ENCODE measurements around the gene ABHD2. TPM values are rescaled to one million over a fixed set of nuclear protein-coding genes. Genes with fewer than 3 reads are reported as not detected.
"Not testable (repeated sequence)": the region's sequence is repeated elsewhere in the genome, so short reads cannot be mapped to it uniquely, and the experiment has no call there.

The ABHD2 gene
- total RNA-seq, 1 donor from 2014 or later: 202 TPM

GRCh38 chr15:89244574-89244903 lies 156.3 kb downstream of the ABHD2 start:
- ATAC-seq: no peak

DNA sequence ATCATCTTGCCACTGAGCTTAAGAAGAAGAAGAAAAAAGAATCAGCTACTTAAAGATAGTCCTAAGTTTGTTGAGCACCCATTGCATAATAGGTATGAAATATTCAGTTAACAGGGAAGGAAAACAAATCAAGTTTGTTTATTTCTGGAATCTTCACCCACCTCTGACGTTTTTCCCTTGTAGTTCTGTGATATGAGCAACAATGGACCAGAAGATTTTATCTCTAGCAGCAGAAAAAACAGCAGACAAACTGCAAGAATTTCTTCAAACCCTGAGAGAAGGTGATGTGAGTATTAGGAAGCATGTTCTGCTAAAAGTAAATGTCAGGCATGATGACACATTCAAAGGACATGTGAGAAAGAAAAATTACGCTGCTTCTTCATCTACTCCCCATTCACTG lies 159.2 kb downstream of the ABHD2 start:
- no peak overlapping the region for H3K27ac ChIP-seq
- ATAC-seq: no peak
- TF ChIP-seq, protein P1, sequence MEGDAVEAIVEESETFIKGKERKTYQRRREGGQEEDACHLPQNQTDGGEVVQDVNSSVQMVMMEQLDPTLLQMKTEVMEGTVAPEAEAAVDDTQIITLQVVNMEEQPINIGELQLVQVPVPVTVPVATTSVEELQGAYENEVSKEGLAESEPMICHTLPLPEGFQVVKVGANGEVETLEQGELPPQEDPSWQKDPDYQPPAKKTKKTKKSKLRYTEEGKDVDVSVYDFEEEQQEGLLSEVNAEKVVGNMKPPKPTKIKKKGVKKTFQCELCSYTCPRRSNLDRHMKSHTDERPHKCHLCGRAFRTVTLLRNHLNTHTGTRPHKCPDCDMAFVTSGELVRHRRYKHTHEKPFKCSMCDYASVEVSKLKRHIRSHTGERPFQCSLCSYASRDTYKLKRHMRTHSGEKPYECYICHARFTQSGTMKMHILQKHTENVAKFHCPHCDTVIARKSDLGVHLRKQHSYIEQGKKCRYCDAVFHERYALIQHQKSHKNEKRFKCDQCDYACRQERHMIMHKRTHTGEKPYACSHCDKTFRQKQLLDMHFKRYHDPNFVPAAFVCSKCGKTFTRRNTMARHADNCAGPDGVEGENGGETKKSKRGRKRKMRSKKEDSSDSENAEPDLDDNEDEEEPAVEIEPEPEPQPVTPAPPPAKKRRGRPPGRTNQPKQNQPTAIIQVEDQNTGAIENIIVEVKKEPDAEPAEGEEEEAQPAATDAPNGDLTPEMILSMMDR (IDR thresholded peaks at IDR 0.05): no peak
- H3K27me3 ChIP-seq (ENCODE audit: low read depth): no peaks in the 10 kb centered on the region
- peaks cover 10% of the 10 kb centered on the region for H3K4me1 ChIP-seq
- DNase-seq: no peak
- intact Hi-C loops (cut with DNase I): no loop called here
- H3K9me3 ChIP-seq: no peaks in the 10 kb centered on the region
- H3K36me3 ChIP-seq: no peaks in the 10 kb centered on the region
- H3K4me3 ChIP-seq: no peak overlapping the region

More at GRCh38 chr15:89244574-89244903, 156.3 kb downstream of the ABHD2 start:
- H3K4me1 ChIP-seq: peaks cover 10% of the 10 kb centered on the region
- H3K4me3 ChIP-seq: peak overlapping the region; percentile 87
- no peak overlapping the region for H3K27ac ChIP-seq
- no peaks in the 10 kb centered on the region for H3K36me3 ChIP-seq
- intact Hi-C loops (cut with DNase I): no loop called here
- TF ChIP-seq, protein P1 (IDR thresholded peaks at IDR 0.05): no peak
- DNase-seq: no peak
- H3K27me3 ChIP-seq (ENCODE audit: low read depth): no peaks in the 10 kb centered on the region
- H3K9me3 ChIP-seq: no peaks in the 10 kb centered on the region

GRCh38 chr15:89248584-89248983 lies 160.3 kb downstream of the ABHD2 start:
- H3K9me3 ChIP-seq: no peaks in the 10 kb centered on the region
- no peaks in the 10 kb centered on the region for H3K36me3 ChIP-seq
- H3K27me3 ChIP-seq (ENCODE audit: low read depth): no peaks in the 10 kb centered on the region
- ATAC-seq (no peak), DNase-seq (no peak)
- TF ChIP-seq, protein P1 (IDR thresholded peaks at IDR 0.05): no peak
- H3K4me1 ChIP-seq: peaks cover 10% of the 10 kb centered on the region
- H3K4me3 ChIP-seq: no peak overlapping the region
- intact Hi-C loops (cut with DNase I): no loop called here
- H3K27ac ChIP-seq: no peak overlapping the region

GRCh38 chr15:89250142-89250541 lies 161.9 kb downstream of the ABHD2 start:
- H3K4me3 ChIP-seq; H3K4me1 ChIP-seq; H3K27me3 ChIP-seq (ENCODE audit: low read depth); H3K27ac ChIP-seq; H3K36me3 ChIP-seq; intact Hi-C loops (cut with DNase I); H3K9me3 ChIP-seq; ATAC-seq; DNase-seq: not testable (repeated sequence)

Other genes starting within 250 kb of the ABHD2 start
- gene HAPLN3, start 192.9 kb upstream of the ABHD2 start, total RNA-seq: 2.7 TPM
- 125 TPM for gene MFGE8, start 175.1 kb upstream of the ABHD2 start, total RNA-seq
- gene RLBP1, start 133.1 kb downstream of the ABHD2 start, total RNA-seq: not detected
- gene FANCI, start 155.5 kb downstream of the ABHD2 start, total RNA-seq: 7.8 TPM
- 58.2 TPM for gene POLG, start 246.4 kb downstream of the ABHD2 start, total RNA-seq